ENCODE measurements around the gene PABPC1L. TPM values are rescaled to one million over a fixed set of nuclear protein-coding genes. Genes with fewer than 3 reads are reported as not detected.

The PABPC1L gene
- total and polyA plus RNA-seq, 2 of the 13 experiments (the other 11 are each of a cell fraction or from before 2014, with no cell fraction given), result 30.8 to 252 TPM

DNA sequence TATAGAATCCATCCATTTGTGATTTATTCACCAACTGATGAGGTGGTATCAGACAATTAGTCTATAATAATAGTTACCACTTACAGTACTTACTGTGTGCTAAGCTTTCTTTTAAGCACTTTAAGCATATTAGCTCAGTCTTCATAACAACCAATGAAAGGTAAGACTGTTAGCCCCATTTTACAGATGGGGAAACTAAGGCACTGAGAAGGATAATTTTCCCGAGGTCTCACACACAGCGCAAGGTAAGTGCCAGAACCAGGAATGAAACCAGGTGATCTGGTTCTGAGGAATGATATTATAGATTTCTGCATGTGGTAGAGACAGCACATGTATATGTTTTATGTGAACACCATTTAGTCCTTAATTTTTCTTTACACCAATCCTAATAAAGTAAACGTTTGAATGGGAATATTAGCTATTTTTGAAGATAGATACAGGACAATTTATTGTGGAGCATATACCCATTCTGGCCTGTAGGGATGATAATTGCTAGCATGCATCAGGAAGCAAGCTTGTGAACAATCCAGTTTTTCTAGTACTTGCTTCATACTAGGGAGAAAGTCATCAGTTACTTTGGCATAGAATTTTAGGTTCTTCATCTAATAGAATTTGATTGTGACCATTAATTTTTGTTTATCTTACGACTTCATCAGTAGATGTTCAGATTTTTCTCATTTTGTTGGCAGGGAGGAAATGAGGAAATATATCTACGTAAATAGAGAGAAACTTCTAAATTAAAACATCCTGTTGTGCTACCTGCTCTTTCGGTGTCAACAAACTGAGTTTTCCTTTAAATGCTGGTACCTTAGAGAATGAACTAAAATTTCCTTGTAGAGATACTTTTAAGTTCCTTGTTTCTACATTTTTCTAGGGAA, 21.4 kb upstream of the PABPC1L start (continued):
- TF ChIP-seq ZNF142 (CRISPR knock-in tag; IDR thresholded peaks at IDR 0.05) (no peak), POLR2A (IDR thresholded peaks at IDR 0.05; ENCODE audit: insufficient read depth in 1 of 2, low read depth in 2 of 2, low read length in 2 of 2) (no peak), FUBP1 (CRISPR knock-in tag; IDR thresholded peaks at IDR 0.05; ENCODE audit: borderline replicate concordance) (no peak), ATM (IDR thresholded peaks at IDR 0.05; ENCODE audit: borderline replicate concordance) (no peak), ZSCAN20 (CRISPR knock-in tag; IDR thresholded peaks at IDR 0.05; ENCODE audit: borderline replicate concordance) (no peak), ATF3 (CRISPR knock-in tag; IDR thresholded peaks at IDR 0.05) (no peak), ZBED4 (CRISPR knock-in tag; IDR thresholded peaks at IDR 0.05; ENCODE audit: borderline replicate concordance) (no peak), PHF8 (CRISPR knock-in tag; IDR thresholded peaks at IDR 0.05) (no peak), ZSCAN9 (CRISPR knock-in tag; IDR thresholded peaks at IDR 0.05; ENCODE audit: borderline replicate concordance) (no peak), ZNF501 (CRISPR knock-in tag; IDR thresholded peaks at IDR 0.05) (no peak), ZNF616 (CRISPR knock-in tag; IDR thresholded peaks at IDR 0.05; ENCODE audit: low read depth) (no peak)
- TF ChIP-seq, protein P1, sequence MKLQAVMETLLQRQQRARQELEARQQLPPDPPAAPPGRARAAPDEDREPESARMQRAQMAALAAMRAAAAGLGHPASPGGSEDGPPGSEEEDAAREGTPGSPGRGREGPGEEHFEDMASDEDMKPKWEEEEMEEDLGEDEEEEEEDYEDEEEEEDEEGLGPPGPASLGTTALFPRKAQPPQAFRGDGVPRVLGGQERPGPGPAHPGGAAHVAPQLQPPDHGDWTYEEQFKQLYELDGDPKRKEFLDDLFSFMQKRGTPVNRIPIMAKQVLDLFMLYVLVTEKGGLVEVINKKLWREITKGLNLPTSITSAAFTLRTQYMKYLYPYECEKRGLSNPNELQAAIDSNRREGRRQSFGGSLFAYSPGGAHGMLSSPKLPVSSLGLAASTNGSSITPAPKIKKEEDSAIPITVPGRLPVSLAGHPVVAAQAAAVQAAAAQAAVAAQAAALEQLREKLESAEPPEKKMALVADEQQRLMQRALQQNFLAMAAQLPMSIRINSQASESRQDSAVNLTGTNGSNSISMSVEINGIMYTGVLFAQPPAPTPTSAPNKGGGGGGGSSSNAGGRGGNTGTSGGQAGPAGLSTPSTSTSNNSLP (IDR thresholded peaks at IDR 0.05; ENCODE audit: low read depth, low read length), result peak; percentile 70; the same call in 1 of the 2 replicates
- TF ChIP-seq, protein P2, sequence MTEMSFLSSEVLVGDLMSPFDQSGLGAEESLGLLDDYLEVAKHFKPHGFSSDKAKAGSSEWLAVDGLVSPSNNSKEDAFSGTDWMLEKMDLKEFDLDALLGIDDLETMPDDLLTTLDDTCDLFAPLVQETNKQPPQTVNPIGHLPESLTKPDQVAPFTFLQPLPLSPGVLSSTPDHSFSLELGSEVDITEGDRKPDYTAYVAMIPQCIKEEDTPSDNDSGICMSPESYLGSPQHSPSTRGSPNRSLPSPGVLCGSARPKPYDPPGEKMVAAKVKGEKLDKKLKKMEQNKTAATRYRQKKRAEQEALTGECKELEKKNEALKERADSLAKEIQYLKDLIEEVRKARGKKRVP (CRISPR knock-in tag; IDR thresholded peaks at IDR 0.05), result no peak

Measured in HepG2 (cell line).